Measurements from ENCODE around the gene NELFA.

The NELFA gene

DNA sequence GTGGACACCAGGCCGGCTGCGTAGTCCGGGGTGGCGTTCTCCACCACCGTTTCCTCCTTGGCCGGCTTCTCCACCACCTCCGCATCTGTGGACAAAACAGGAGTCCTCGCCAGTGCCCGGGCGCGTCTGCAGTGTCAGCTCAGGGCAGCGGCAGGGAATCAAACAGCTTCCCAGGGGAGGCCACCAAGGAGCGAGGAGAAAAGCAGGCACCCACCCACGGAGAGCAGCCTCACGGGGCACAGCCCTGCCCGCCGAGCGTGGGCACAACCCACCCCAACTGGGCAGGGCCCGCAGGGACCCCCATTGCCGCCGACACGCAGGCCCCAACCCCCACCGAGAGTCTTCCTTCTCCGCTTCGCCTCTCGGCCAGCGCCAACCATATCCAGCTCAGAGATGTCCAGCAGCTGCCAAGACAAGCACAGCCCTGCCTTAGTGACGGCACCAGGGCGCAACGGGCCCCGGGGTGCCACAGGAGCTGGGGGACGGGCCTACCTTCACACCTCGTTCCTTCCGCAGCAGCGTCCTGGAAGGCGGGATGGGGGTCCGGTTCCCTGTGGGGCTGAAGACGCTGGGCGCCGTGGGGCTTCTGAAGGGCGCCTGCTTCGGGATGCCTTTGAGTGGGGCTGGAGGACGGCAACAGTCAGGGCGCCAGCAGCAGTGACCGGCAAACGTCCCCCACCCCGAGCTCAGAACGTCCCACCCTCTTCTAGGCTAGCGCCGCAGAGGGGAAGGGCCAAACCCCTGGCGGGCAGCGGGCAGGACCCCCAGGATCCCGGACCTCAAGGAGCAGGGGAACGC is 22.8 kb downstream of the NELFA start:
- H3K27ac ChIP-seq: no peak overlapping the region
- TF ChIP-seq, protein P1, sequence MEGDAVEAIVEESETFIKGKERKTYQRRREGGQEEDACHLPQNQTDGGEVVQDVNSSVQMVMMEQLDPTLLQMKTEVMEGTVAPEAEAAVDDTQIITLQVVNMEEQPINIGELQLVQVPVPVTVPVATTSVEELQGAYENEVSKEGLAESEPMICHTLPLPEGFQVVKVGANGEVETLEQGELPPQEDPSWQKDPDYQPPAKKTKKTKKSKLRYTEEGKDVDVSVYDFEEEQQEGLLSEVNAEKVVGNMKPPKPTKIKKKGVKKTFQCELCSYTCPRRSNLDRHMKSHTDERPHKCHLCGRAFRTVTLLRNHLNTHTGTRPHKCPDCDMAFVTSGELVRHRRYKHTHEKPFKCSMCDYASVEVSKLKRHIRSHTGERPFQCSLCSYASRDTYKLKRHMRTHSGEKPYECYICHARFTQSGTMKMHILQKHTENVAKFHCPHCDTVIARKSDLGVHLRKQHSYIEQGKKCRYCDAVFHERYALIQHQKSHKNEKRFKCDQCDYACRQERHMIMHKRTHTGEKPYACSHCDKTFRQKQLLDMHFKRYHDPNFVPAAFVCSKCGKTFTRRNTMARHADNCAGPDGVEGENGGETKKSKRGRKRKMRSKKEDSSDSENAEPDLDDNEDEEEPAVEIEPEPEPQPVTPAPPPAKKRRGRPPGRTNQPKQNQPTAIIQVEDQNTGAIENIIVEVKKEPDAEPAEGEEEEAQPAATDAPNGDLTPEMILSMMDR (IDR thresholded peaks at IDR 0.05): no peak
- TF ChIP-seq ZFX (IDR thresholded peaks at IDR 0.05; ENCODE audit: borderline replicate concordance): no peak

DNA sequence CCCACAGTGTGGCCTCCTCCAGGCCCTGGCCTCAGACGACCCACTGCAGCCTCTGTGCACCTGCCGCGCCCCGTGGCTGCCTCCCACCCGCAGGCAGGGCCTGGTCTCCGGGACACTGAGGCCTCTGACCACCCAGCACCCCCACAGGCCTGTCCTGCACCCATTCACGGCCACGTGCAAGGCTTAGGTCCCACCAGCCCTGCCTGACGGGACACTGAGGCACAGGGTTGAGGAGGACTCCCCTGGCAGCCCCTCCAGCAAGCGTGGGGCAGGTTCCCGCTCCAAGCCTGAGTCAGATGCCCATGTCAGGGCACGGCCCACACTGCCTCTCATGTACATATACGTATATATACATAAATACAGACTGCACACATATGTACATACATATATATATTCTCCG is 23.5 kb downstream of the NELFA start:
- no peak overlapping the region for H3K27ac ChIP-seq
- TF ChIP-seq ZFX (IDR thresholded peaks at IDR 0.05; ENCODE audit: borderline replicate concordance): no peak
- TF ChIP-seq, protein P1 (IDR thresholded peaks at IDR 0.05): no peak

DNA sequence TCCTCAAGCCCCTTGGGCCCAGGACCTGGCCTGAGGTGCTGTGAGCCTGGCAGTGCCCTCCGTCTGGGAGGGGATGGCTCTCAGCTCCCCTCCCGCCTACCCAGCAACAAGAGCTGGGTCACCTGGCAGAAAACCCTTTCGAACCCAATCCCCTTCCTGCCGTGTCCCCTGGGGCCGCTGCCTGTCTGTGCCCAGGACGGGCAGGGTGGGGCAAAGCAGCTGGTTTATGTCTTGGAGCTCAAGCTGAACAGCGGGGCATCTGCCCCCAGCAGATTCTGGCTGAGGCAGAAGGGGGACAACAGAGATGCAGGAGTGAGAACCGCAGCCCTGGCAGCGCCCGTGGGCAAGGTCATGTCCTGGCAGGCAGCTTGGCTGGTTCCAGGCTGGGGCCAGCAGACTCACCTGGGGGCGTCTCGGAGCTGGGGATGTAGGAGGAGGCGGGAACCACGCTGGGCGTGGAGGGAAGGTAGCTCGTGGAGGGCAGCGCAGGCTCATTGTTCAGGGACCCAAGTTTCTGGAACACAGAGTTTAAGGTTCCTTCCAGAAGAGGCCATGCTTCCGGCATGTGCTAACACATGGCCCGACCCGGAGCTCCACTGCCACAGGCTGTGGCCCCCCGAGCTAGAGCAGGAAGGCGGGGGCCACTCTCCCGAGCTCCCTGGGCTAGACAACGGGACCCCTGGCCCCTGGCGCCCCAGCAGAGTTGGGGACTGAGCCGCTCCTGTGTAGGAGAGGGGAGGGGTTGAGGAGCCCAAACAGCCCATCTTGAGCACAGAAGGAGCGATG is 24.2 kb downstream of the NELFA start:
- no peak for TF ChIP-seq ZFX (IDR thresholded peaks at IDR 0.05; ENCODE audit: borderline replicate concordance)
- TF ChIP-seq, protein P1 (IDR thresholded peaks at IDR 0.05): no peak
- no peak overlapping the region for H3K27ac ChIP-seq

DNA sequence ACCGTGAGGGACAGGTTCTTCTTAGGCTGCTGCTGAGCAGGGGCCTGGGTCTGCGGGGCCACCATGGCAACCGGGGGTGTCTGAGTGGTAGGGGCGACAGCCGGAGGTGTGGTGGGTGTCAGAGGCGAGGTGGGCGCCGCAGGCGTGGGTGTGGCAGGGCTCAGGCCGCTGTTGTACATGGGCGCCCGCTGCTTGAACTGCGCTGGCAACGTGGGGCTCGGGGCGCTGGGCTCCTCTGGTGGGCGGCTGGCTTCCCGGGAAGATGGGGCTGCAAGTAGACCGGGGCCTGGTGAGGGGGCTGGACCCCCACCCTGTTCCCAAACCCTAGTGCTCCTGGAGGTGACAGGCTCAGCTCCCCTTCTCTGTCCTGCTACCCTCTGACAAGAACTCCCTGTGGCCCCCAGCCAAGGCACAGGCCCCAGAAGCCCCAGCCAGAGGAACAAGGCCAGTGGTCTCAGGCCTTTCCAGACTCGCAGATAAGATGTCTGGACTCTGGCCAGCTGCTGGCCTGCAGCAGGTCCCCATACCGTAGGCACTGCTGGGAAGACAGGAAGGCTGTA is 24.8 kb downstream of the NELFA start:
- no peak for TF ChIP-seq ZFX (IDR thresholded peaks at IDR 0.05; ENCODE audit: borderline replicate concordance)
- TF ChIP-seq, protein P1 (IDR thresholded peaks at IDR 0.05): no peak
- H3K27ac ChIP-seq: no peak overlapping the region

DNA sequence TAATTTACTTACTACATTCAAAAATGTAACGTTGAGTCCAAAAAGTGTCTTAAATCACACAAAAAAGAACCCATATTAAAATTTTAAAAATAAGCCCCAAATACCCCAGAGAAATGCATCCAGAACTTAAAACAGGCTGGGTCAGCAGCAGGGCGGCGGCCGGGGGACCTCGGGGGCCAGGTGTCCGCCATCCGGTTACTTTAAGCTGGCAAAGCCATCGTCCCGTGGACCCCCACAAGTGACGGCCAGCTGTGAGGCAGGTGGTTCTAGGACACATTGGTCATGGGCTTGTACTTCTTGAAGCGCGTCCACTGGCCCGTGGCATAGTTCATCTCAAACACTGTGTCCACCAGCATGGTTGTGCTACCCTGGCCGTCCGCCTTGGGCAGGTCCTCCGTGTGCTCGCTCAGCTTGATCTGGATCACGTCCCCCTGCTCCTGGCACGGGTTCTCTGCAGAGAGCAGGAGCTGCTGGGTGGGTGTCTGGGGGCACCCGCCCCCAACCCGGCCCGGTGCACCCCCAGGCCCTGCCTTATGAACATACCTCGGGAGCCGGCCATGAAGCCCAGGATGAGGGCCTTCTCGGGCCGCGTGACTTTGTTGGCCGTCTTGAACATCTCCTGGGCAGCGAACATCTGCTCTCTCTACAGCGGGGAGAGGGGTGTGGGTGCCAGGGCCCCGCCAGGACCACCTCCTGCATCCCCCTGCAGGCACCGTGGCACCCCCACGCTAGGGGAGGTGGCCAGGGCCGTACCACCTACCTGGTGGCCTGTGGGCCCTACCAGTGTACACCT is 25.5 kb downstream of the NELFA start:
- no peak overlapping the region for H3K27ac ChIP-seq

More for the DNA sequence above, 25.5 kb downstream of the NELFA start:
- no peak for TF ChIP-seq ZFX (IDR thresholded peaks at IDR 0.05; ENCODE audit: borderline replicate concordance)
- TF ChIP-seq, protein P1 (IDR thresholded peaks at IDR 0.05): no peak

Measured in 22Rv1 (cell line).